ENCODE results near the gene CIRBP. TPM values are rescaled to one million over a fixed set of nuclear protein-coding genes. Genes with fewer than 3 reads are reported as not detected.

Gene CIRBP
- total and polyA plus RNA-seq, 9 of the 15 experiments (the other 6 are each of a cell fraction or from before 2014, with no cell fraction given): 20.5 to 327 (median 176) TPM

DNA sequence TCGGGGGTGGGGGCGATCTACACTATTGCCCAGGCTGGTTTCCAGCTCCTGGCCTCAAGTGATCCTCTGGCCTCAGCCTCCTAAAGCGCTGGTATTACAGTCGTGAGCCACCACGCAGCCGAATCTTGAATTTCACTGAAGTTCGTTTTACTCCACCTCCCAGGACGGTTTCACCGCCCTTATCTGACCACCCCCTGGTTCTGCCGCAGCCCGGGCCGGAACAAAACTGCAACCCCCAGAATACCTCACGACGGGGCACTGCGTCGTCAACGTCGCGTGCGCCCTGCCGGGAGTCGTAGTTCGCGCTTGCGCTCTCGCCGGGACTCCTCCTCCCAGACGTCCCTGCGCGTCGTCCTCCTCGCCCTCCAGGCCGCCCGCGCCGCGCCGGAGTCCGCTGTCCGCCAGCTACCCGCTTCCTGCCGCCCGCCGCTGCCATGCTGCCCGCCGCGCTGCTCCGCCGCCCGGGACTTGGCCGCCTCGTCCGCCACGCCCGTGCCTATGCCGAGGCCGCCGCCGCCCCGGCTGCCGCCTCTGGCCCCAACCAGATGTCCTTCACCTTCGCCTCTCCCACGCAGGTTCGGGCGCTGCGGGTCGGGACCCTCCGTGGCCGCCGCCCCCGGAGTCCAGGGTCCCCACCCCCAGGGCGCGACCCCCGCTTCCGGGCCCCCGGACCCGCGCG, 27.6 kb upstream of the CIRBP start, which contains the start of gene ATP5F1D (continued):
- TF ChIP-seq LCOR (CRISPR knock-in tag; IDR thresholded peaks at IDR 0.05) (no peak), TBP (optimal IDR thresholded peaks at IDR 0.05; ENCODE audit: low read depth, low read length) (peak; percentile 70), FIP1L1 (IDR thresholded peaks at IDR 0.05; ENCODE audit: low read depth, low read length, poor library complexity, severe bottlenecking) (no peak), TOE1 (IDR thresholded peaks at IDR 0.05; ENCODE audit: borderline replicate concordance) (no peak), TOE1 (CRISPR knock-in tag; IDR thresholded peaks at IDR 0.05; ENCODE audit: borderline replicate concordance, low read depth) (no peak), ZC3H4 (CRISPR knock-in tag; IDR thresholded peaks at IDR 0.05; ENCODE audit: borderline replicate concordance) (no peak), BRCA1 (IDR thresholded peaks at IDR 0.05) (no peak), BRCA1 (CRISPR knock-in tag; IDR thresholded peaks at IDR 0.05) (no peak), MTF1 (CRISPR knock-in tag; IDR thresholded peaks at IDR 0.05; ENCODE audit: borderline replicate concordance) (no peak), CEBPB (tag; IDR thresholded peaks at IDR 0.05) (no peak), ZBTB1 (CRISPR knock-in tag; IDR thresholded peaks at IDR 0.05; ENCODE audit: borderline replicate concordance, low read depth) (no peak), CXXC5 (CRISPR knock-in tag; IDR thresholded peaks at IDR 0.05) (peak; percentile 95), RUNX1 (IDR thresholded peaks at IDR 0.05; ENCODE audit: low read depth) (no peak), PML (IDR thresholded peaks at IDR 0.05; ENCODE audit: low read length) (no peak; the same call in 1 of the 2 replicates), NR2C2 (CRISPR knock-in tag; IDR thresholded peaks at IDR 0.05) (peak; percentile 75; the same call in 1 of the 2 replicates), NR2C2 (tag; IDR thresholded peaks at IDR 0.05) (peak; percentile 94), DMBX1 (CRISPR knock-in tag; IDR thresholded peaks at IDR 0.05; ENCODE audit: borderline replicate concordance) (no peak; the same call in 1 of the 2 replicates)
- TF ChIP-seq, protein P1, sequence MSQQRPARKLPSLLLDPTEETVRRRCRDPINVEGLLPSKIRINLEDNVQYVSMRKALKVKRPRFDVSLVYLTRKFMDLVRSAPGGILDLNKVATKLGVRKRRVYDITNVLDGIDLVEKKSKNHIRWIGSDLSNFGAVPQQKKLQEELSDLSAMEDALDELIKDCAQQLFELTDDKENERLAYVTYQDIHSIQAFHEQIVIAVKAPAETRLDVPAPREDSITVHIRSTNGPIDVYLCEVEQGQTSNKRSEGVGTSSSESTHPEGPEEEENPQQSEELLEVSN (IDR thresholded peaks at IDR 0.05; ENCODE audit: borderline replicate concordance in 1 of 2, extremely low read depth in 1 of 2, insufficient read depth in 1 of 2, insufficient read length in 1 of 2, low read depth in 1 of 2, low read length in 1 of 2, poor library complexity in 1 of 2, severe bottlenecking in 1 of 2): peak; percentile 36 to 73
- TF ChIP-seq, protein P2, sequence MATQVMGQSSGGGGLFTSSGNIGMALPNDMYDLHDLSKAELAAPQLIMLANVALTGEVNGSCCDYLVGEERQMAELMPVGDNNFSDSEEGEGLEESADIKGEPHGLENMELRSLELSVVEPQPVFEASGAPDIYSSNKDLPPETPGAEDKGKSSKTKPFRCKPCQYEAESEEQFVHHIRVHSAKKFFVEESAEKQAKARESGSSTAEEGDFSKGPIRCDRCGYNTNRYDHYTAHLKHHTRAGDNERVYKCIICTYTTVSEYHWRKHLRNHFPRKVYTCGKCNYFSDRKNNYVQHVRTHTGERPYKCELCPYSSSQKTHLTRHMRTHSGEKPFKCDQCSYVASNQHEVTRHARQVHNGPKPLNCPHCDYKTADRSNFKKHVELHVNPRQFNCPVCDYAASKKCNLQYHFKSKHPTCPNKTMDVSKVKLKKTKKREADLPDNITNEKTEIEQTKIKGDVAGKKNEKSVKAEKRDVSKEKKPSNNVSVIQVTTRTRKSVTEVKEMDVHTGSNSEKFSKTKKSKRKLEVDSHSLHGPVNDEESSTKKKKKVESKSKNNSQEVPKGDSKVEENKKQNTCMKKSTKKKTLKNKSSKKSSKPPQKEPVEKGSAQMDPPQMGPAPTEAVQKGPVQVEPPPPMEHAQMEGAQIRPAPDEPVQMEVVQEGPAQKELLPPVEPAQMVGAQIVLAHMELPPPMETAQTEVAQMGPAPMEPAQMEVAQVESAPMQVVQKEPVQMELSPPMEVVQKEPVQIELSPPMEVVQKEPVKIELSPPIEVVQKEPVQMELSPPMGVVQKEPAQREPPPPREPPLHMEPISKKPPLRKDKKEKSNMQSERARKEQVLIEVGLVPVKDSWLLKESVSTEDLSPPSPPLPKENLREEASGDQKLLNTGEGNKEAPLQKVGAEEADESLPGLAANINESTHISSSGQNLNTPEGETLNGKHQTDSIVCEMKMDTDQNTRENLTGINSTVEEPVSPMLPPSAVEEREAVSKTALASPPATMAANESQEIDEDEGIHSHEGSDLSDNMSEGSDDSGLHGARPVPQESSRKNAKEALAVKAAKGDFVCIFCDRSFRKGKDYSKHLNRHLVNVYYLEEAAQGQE (IDR thresholded peaks at IDR 0.05; ENCODE audit: borderline replicate concordance): no peak; the same call in 1 of the 2 replicates
- TF ChIP-seq, protein P2 (CRISPR knock-in tag; IDR thresholded peaks at IDR 0.05; ENCODE audit: low read depth): peak; percentile 28; the same call in 1 of the 2 replicates

Measured in K562 (cell line).